ENCODE results near the gene MAD2L1. TPM values are rescaled to one million over a fixed set of nuclear protein-coding genes. Genes with fewer than 3 reads are reported as not detected.

Gene MAD2L1
- total and polyA plus RNA-seq, 2 of the 13 experiments (the other 11 are each of a cell fraction or from before 2014, with no cell fraction given), result 40.6 to 109 TPM

DNA sequence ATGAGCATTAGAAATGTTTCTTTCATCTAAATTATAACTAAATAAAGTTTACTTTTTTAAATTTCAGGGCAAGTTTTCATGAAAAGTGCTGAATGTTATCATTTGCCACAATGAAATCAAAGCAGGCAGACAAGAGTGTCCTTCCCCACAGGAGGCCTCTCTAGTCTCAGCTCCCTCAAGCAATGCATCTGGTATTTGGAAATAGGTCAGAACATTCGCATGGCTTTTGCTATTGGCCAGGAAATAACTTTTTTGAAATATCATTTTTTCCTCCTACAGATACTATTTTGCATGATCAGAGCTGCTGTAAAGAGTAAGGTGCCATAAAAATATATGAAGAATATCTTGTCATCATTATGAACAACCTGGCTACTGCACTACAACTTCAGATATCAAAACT lies 41.1 kb downstream of the MAD2L1 start:
- Histone ChIP-seq H3K36me3 (replicated peaks in 1 of 2; ENCODE audit: control insufficient read depth in 1 of 2, insufficient read depth in 2 of 2, low read length in 2 of 2) (no peaks in the 10 kb centered on the region), H3K27ac (ENCODE audit: extremely low read length, insufficient read depth, low read length) (no peak overlapping the region), H3K9me3 (ENCODE audit: low read length) (no peaks in the 10 kb centered on the region), H4K20me1 (ENCODE audit: insufficient read depth, low read length) (no peaks in the 10 kb centered on the region), H3K4me3 (replicated peaks in 1 of 3; ENCODE audit: insufficient read depth in 1 of 3, low read depth in 2 of 3, low read length in 3 of 3) (no peak overlapping the region), H3K9ac (ENCODE audit: insufficient read depth, low read depth, low read length) (no peak overlapping the region), H3K27me3 (ENCODE audit: control insufficient read depth in 1 of 2, insufficient read depth in 2 of 2, low read length in 2 of 2) (no peaks in the 10 kb centered on the region), H2AFZ (ENCODE audit: low read length) (no peak overlapping the region), H3K4me1 (ENCODE audit: insufficient read depth, low read length) (no peaks in the 10 kb centered on the region), H3K79me2 (ENCODE audit: insufficient read depth, low read length) (no peaks in the 10 kb centered on the region), H3K4me2 (ENCODE audit: low read depth, low read length) (no peak overlapping the region)
- WGBS (ENCODE audit: low lambda C conversion rate), result 6% methylated on average over 1 of the region's 1 CpG
- ATAC-seq (no peak), FAIRE-seq (no peak), DNase-seq (ENCODE audit: low spot score) (no peak)
- intact Hi-C loops (cut with micrococcal nuclease; ENCODE audit: unreplicated experiment), result no loop called here
- TF ChIP-seq, protein P1, sequence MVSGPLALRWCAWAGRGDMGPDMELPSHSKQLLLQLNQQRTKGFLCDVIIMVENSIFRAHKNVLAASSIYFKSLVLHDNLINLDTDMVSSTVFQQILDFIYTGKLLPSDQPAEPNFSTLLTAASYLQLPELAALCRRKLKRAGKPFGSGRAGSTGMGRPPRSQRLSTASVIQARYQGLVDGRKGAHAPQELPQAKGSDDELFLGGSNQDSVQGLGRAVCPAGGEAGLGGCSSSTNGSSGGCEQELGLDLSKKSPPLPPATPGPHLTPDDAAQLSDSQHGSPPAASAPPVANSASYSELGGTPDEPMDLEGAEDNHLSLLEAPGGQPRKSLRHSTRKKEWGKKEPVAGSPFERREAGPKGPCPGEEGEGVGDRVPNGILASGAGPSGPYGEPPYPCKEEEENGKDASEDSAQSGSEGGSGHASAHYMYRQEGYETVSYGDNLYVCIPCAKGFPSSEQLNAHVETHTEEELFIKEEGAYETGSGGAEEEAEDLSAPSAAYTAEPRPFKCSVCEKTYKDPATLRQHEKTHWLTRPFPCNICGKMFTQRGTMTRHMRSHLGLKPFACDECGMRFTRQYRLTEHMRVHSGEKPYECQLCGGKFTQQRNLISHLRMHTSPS (CRISPR knock-in tag; IDR thresholded peaks at IDR 0.05; ENCODE audit: low read depth), result no peak
- TF ChIP-seq, protein P2, sequence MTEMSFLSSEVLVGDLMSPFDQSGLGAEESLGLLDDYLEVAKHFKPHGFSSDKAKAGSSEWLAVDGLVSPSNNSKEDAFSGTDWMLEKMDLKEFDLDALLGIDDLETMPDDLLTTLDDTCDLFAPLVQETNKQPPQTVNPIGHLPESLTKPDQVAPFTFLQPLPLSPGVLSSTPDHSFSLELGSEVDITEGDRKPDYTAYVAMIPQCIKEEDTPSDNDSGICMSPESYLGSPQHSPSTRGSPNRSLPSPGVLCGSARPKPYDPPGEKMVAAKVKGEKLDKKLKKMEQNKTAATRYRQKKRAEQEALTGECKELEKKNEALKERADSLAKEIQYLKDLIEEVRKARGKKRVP (CRISPR knock-in tag; IDR thresholded peaks at IDR 0.05), result no peak
- TF ChIP-seq ZNF30 (CRISPR knock-in tag; IDR thresholded peaks at IDR 0.05) (no peak), NFYB (CRISPR knock-in tag; IDR thresholded peaks at IDR 0.05) (no peak), SOX5 (CRISPR knock-in tag; IDR thresholded peaks at IDR 0.05; ENCODE audit: borderline replicate concordance) (no peak), HNF4A (CRISPR knock-in tag; IDR thresholded peaks at IDR 0.05) (no peak), ZNF441 (CRISPR knock-in tag; IDR thresholded peaks at IDR 0.05; ENCODE audit: borderline replicate concordance) (no peak)
- CTCF ChIA-PET (ENCODE audit: low intra/inter-chr PET ratio, low total read pairs), result no interaction called here
- POLR2A ChIA-PET, result no interaction called here
- in situ Hi-C loops (cut with HindIII; ENCODE audit: extremely low pct_ligation_motif_present, low pct_unique_long_range_greater_than_20kb), result no loop called here
- BruUV-seq (replicated peaks), result no TSS peak
